Fibroblast of pulmonary artery (primary cell): ENCODE results near the gene NCOA3.

Experiments
- DNase-seq: peaks from one replicate; pipeline ENCODE4 v3.0.0-alpha.2; 2010; ENCODE audit warnings: low read depth
- H3K4me3 ChIP-seq: replicated peaks from 2 replicates; pipeline ENCODE4 v1.5.1; 2011; ENCODE audit warnings: low read depth, mild to moderate bottlenecking, control low read depth, low read length, moderate library complexity
- CTCF ChIP-seq: IDR thresholded peaks from 2 replicates; pipeline ENCODE4 v1.5.1; 2011; ENCODE audit warnings: mild to moderate bottlenecking, control low read depth, low read length, inconsistent platforms; ENCODE audit errors: missing control alignments

Gene NCOA3

DNA sequence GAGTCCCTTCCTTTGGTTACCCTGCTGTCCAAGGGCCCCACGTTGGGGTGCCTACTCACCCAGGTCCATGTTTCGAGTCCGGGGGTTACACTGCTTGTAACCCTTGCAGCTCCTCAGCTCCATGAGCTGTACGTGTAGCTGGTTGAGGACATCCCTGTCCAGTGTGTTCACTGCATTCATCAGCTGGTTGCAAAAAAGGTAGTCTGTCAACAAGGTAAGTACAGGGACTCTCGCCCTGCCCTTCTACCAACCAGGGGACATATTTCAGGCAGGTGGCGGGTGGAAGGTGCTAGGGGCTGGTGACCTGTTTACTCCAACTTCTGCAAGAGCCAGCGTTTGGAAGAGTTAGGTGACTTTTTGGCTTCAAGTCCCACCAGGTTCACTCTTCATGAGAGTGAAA is 160.0 kb downstream of the NCOA3 start:
- no peak overlapping the region for H3K4me3 ChIP-seq
- no peak for DNase-seq
- no peak for TF ChIP-seq CTCF

- TF ChIP-seq CTCF: no peak
- H3K4me3 ChIP-seq: no peak overlapping the region
- DNase-seq: no peak
These were observed 161.0 kb downstream of the NCOA3 start for GRCh38 chr20:47662483-47663353.

- TF ChIP-seq CTCF: peak; percentile 98
- no peak overlapping the region for H3K4me3 ChIP-seq
- peak; percentile 83 for DNase-seq
These were observed 161.8 kb downstream of the NCOA3 start for GRCh38 chr20:47663354-47664067.

DNA sequence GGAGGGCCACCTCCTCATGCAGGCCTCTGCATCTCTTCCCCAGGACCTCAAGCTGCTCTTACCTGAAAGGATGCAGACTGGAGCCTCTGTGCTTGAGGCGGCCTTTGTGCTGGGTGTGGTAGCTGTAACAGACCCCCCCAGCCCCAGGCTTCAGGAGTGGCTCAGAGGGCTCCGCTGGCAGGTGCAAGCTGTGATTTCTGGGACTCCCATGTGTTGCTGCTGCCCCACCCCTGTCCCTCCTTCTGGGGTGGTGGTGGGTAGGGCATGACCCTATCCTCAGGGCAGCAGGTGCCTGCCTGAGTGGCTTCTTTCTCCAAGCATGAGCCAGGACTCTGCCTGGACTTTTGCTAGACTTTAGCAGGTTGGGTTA is 162.4 kb downstream of the NCOA3 start:
- no peak for DNase-seq
- H3K4me3 ChIP-seq: no peak overlapping the region
- TF ChIP-seq CTCF: no peak

- DNase-seq: no peak
- no peak for TF ChIP-seq CTCF
These were observed 163.1 kb downstream of the NCOA3 start for GRCh38 chr20:47664744-47665143.

GRCh38 chr20:47665221-47665991 is 163.7 kb downstream of the NCOA3 start:
- TF ChIP-seq CTCF: no peak
- no peak for DNase-seq
- H3K4me3 ChIP-seq: no peak overlapping the region

More at GRCh38 chr20:47664744-47665143, 163.1 kb downstream of the NCOA3 start:
- no peak overlapping the region for H3K4me3 ChIP-seq
